GM19193 (cell line): ENCODE measurements around the gene SLC25A47.

ENCODE experiments used
- POLR2A ChIP-seq: IDR thresholded peaks from 4 replicates; pipeline ENCODE4 v1.6.1; 2011; ENCODE audit not compliant: insufficient read depth, insufficient read length; ENCODE audit errors: extremely low read depth

SLC25A47 gene

DNA sequence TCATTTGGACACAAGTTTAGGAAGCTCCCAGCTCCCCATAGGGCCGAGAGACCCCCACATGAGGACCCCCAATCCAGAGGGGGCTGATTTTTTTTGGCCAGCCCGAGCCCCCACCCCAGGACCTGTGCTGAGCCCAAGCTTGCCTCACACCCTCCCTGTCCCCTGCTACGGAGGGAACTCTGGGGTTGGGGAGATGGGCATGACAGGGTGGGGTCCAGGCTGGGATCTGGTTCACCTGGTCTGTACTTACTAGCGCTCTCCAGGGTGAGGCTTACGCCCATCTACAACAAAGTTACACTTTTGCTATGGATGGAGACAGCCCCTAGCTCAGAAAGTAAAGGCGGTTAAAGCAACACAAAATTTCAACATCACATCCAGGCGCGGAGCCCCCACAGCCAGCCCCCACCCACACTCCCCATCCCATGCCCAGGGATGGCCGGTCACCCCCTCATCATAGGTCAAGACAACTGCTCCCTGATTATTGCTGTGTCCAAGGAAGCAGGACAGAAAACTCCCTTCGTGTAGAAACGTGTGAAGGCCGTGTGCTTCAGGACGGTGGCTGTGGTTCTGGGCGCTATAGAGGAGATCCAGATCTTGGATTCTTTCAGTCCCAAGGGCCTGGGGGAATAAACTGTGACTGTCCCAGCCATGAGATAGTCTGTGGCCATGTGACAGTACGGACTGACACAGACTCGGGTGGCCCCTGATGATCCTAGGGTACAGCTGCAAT is 27.6 kb upstream of the SLC25A47 start:
- no peak for TF ChIP-seq POLR2A

DNA sequence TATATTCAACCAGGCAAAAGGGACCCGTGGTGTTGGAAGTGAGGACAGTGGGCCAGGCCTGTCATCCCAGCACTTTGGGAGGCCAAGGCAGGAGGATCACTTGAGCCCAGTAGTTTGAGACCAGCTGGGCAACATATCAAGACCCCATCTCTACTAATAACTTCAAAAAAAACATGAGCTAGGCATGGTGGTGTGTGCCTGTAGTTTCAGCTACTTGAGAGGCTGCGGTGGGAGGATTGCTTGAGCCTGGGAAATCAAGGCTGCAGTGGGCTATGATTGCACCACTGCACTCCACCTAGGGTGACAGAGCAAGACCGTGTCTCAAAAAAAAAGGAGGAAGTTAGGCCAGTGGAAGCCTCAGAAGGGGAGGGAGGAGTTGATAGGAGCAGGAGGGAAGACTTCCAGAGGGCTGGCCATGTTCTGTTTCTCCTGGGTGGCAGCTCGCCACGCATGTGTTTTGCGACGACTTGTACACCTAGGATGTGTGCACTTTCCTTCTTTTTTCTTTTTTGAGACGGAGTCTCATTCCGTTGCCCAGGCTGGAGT is 27.0 kb upstream of the SLC25A47 start:
- TF ChIP-seq POLR2A, result no peak

DNA sequence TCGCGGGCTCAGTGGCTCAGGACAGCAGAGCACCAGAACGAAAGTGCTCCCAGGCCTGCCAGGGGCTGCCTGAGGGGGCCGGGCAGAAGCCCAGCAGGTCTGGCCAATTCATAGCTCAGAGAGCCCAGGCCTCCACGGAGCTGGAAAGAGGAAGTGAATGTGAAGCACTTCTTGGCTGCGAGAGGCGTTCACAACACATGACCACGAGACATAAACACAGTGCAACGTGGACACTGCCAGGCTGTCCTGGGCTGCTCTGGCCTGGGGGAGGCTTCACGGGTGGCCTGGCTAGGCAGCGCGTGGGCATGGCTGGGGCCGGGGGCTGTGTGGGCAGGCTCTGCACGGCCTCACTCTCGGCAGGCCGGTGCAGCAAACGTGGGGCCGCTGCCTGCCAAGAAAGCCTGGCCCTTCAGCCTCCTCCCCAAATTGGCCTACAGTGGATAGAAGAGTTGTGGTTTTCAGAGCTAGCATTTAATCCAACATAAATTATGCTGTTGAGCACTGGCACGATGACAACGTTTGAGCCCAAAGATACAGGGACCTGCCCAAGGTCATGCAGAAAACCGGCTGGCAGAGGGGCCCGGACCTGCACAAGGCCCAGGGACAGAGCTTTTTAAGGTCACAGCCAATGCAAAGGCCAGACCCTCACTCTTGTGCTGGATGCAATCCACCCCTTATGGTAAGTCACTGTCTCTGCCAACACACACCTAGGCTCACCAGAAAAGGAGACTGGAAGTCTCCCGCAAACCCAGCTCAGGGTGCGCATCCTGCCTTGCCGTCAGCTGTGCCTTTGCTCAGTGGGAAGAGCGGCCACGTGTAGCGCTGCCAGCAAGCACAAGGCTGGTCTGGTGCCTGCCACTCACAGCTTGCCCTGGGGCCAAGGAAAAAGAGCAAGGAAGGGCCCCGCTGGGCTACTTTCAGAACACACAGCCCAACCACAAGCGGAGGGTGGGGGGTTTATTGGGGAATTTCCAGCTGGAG is 25.5 kb upstream of the SLC25A47 start:
- TF ChIP-seq POLR2A, result no peak

GRCh38 chr14:100298551-100299237 is 24.4 kb upstream of the SLC25A47 start:
- no peak for TF ChIP-seq POLR2A

- TF ChIP-seq POLR2A, result no peak
Measured at GRCh38 chr14:100299238-100299560, 23.9 kb upstream of the SLC25A47 start.

DNA sequence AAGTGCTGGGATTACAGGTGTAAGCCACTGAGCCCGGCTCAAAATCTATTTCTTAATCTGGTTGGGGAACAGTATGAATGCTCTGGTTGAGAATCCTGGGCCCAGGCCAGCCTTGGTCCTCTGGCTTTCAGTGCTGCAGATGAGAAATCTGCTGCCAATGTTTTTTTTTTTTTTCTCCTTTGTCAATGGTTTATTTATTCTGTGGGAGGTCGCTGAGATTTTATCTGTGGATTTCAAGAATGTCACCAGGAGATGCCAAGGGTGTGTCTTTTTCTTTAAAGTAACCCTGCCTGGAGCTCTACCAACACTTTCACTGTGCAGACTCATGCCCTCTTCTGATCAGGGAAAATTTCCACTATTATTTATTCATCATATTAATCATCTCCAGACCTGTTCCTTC is 20.5 kb upstream of the SLC25A47 start:
- no peak for TF ChIP-seq POLR2A

GRCh38 chr14:100303179-100303578 is 20.0 kb upstream of the SLC25A47 start:
- no peak for TF ChIP-seq POLR2A

GRCh38 chr14:100303925-100304324 is 19.2 kb upstream of the SLC25A47 start:
- TF ChIP-seq POLR2A, result no peak

DNA sequence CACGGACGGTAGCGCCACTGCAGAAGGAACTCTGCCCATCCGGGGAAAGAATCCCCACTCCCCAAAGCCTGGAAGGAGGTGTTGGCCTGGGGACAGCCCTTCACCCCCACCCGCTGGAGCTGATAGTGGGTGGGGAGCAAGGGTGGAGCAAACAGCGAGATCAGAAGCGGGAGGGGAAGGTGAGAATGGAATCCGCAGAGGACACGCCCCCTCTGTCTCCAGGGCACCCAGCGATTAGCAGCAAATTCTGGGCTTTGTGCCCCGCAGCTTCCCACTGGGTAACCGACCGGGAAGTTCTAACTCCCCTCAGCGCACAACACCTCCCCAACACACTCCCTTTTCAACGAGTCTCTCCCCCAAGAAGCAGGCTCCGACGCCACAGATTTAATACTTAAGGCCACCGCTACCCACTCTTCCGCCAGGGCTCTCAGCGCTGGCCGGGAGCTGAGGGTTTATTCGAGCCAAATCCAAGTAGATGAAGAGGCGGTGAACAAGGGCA is 18.3 kb upstream of the SLC25A47 start:
- no peak for TF ChIP-seq POLR2A

DNA sequence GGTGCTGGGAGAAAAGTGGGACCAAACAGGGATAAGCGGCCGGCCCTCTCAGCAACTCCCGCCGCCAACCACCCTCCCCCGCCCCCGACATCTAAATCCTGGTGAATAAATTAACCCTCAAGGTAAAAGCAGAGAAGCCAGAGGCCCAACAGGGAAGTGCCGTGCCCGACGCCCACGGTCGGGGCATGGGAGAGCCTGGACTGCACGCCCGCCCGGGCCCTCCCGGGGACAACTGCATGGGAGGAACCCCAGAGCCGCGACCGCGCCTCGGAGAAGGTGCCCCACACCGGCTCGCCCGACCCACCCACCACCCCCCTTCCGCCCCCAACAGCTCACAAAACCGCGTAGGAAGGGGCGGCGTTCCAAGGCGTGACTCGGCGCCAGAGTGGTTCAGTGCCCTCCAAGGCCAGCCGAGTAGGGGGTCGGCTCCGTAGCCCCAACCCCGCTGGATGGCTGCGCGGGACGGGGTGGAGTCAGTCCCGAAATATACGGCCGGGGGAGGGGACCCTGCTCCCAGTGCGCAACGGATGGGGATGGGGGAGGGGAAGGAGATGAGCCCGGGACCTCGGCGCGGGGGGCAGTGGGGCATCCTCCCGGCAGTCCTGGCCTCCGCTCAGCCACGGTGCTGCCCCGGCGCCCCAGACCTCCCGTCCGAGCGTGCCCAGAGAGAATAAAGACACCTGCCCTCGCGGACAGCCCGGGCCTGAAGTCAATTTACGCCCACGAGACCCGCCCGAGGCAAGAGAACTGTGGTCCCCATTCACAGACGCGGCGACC is 17.6 kb upstream of the SLC25A47 start:
- TF ChIP-seq POLR2A, result no peak

GRCh38 chr14:100306101-100306997 is 16.8 kb upstream of the SLC25A47 start, which contains the start of gene SLC25A29:
SLC25A29 (minus strand) TSS chr14:100306444; CDS start chr14:100306232, 212 bp downstream.
- TF ChIP-seq POLR2A, result no peak

DNA sequence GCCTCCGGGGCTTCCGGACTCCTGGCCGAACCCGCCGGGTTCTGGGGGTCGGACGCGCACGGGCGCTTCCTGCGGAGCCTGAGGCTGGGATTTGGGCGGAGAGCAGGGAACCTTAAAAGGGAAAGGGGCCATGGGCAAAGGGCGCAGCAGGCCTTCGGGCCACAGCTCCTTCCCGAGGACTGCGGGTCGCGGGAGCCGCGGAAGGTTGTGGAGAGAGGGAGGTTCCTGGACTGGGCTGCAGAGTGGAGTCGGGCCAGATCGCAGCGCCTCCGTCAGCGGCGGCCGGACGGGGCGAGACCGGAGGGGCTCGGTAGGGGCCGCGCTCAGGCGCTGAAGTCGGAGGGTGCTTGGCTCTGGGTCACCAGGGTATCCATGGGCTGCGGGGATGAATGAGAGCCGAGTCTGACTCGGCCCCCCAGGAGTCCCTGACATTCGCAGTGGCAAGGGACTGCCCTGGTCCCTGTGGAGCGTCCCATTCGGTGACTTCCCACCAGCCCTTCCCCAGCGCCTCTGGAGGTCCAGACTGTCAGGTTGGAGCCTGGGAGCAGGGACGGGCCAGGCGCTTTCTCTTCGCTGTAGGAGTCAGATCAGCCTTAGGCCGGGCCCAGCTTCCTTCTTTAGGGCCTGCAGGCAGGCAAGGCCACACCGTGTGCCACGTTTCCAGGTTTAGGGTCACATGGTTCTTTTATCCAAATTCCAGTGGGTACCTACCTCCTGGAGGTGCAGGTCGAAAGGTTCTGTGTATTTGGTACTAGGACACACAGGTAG is 16.0 kb upstream of the SLC25A47 start:
- TF ChIP-seq POLR2A, result no peak
